Urinary bladder (tissue), 4 donors: ENCODE results near the gene NAV2. TPM values are rescaled to one million over a fixed set of nuclear protein-coding genes. Genes with fewer than 3 reads are reported as not detected.
"Not testable (repeated sequence)": the region's sequence is repeated elsewhere in the genome, so short reads cannot be mapped to it uniquely, and the experiment has no call there.

Experiments
- DNase-seq: peaks from one replicate; pipeline ENCODE4 v3.0.0-alpha.2; 2015; ENCODE audit errors: extremely low spot score
- H3K27ac ChIP-seq: one replicate; pipeline ENCODE4 v1.5.1; 2013; ENCODE audit warnings: low read depth, mild to moderate bottlenecking, moderate library complexity
- H3K36me3 ChIP-seq: one replicate; pipeline ENCODE4 v1.6.1; 2013; ENCODE audit warnings: mild to moderate bottlenecking, moderate library complexity; ENCODE audit not compliant: insufficient read depth
- H3K4me1 ChIP-seq: one replicate; pipeline ENCODE4 v1.6.1; 2013; ENCODE audit warnings: mild to moderate bottlenecking, moderate library complexity; ENCODE audit not compliant: insufficient read depth
- H3K4me3 ChIP-seq: one replicate; pipeline ENCODE4 v1.5.1; 2013; ENCODE audit warnings: low read depth, low read length
- WGBS: extraction: QIAGEN DNeasy Blood & Tissue Kit; methylation state at CpG from one replicate; pipeline ENCODE4 v1.1.7; 2013; 5-methylcytosine and 5-hydroxymethylcytosine counted together
- polyA plus RNA-seq: library from polyadenylated mRNA; stranded (reverse); fragments of 200-250 nt; gene quantifications from one replicate; pipeline ENCODE4 v1.2.3, GENCODE V29; 2013
- total RNA-seq: library from RNA; depleted of rRNA; stranded (reverse); fragments of >200 nt; gene quantifications from one replicate; pipeline ENCODE4 v1.2.3, GENCODE V29; 2014
- donor health status: healthy with polysubstance abuse.
- donor health status: healthy.

NAV2 gene
- total and polyA plus RNA-seq, 2 donors = 7.8 to 10.6 TPM

DNA sequence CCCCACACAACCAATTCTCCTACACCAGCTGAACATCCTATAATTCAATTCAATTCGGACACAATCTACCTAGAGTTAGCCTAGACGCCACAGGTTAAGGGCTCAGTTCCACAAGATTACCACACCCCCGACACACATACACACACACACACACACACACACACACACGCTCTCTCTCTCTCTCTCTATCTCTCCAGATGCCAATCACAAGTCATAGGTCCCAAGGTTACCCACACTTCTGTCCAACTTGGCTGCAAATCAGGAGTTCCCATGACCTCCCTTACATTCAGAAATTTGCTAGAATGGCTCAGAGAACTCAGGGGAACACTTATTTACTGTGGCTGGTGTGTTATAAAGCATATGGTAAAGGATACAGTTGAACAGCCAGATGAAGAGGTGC is 243.6 kb downstream of the NAV2 start:
- no peak for DNase-seq
- Histone ChIP-seq H3K4me1 (no peaks in the 10 kb centered on the region), H3K36me3 (no peaks in the 10 kb centered on the region), H3K4me3 (no peak overlapping the region), H3K27ac (no peak overlapping the region)
- WGBS = 72% methylated on average over 4 of the region's 4 CpGs

DNA sequence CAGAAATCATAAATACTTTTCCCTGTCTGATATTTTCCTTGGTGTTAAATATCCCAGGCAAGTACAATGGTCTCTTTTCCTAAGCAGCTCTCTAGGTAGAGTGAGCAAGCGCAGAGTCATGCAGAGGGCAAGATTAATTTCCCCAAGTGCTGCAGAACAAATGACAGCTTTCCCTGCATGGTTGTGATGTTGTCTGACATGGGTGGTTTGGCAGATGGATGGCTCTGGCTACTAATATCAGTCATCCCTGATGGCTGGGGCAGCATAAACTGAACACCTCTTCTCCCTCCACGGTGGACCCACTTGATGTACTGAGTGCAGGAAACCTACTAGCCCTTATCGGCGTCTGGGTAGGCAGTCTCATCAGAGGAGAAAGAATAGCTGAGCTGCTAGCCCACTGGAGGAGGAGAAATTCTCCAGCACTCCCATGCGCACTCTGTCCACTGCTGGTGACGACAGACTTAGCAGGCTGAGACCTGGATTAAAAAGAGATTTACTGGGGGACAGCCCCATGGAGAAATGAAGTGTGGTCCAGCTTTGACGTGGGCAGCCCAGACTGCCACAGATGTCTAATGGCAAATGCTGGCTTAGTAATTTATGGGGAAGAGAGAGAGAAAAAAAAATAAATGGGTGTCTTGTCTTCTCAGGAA is 244.8 kb downstream of the NAV2 start:
- DNase-seq = no peak
- no peaks in the 10 kb centered on the region for H3K36me3 ChIP-seq
- no peak overlapping the region for H3K4me3 ChIP-seq
- 91% methylated on average over 7 of the region's 7 CpGs for WGBS
- H3K4me1 ChIP-seq = no peaks in the 10 kb centered on the region
- H3K27ac ChIP-seq = no peak overlapping the region

DNA sequence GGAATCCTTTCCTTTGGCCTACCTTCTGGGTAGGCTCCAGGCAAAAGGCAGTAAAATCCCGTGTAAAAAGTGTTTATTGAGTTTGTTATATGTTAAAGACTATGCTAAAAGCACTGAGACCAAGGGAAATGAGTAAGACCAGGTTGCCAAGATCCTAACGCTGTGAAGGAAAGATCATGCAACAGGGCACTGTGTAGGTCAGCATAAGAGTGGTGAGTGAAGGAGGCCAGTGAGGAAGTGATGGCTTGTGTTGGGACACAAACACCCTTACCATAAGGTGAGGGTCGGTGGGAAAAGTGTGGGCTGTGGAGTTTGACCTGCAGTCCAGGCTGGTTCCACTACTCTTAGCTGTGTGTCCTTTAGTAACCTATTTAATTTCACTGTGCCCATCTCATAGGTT is 245.6 kb downstream of the NAV2 start:
- DNase-seq = no peak
- H3K36me3 ChIP-seq = no peaks in the 10 kb centered on the region
- H3K27ac ChIP-seq = no peak overlapping the region
- H3K4me3 ChIP-seq = no peak overlapping the region
- no peaks in the 10 kb centered on the region for H3K4me1 ChIP-seq
- WGBS = 79% methylated on average over 3 of the region's 3 CpGs

DNA sequence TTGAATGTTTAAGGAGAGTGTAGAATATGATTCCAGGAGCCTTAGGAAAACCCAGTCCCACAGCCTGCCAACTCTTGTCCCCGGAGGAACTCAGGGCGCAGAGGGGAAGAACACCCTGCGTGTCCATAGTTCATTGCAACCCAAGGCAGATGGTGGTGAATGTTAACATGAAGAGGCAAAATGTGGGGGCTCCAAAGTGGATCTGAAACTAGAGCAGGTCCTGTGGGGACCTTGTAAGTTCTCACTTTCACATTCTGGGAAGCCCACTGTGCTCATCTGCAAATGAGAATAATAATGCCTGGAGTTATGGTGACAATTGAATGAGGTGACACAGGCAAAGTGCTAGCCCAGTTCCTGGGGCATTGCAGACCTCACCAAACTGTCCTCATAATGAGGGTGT is 246.6 kb downstream of the NAV2 start:
- no peak for DNase-seq
- no peak overlapping the region for H3K27ac ChIP-seq
- H3K4me1 ChIP-seq = no peaks in the 10 kb centered on the region
- H3K4me3 ChIP-seq = no peak overlapping the region
- 95% methylated on average over 3 of the region's 3 CpGs for WGBS
- H3K36me3 ChIP-seq = no peaks in the 10 kb centered on the region

DNA sequence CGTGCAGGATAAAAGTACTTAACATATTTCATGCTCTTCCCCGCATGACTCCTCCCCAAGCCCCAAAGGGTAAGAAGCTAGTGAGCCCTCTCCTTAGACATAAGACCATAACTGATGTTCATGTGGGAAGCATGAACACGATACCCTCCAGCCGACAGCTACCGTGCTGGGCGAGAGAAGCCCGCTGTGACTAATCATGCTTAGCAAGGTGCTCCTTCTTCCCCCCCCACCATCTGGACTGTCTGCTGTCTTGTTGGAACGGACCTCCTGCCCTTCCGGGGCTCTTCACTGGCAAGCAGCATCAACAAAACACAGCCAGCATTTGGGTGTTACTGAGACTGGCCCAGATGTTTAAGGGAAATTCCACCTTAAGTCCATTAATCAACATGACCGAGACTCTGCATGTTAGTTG is 247.0 kb downstream of the NAV2 start:
- no peak overlapping the region for H3K4me3 ChIP-seq
- no peak overlapping the region for H3K27ac ChIP-seq
- DNase-seq = no peak
- no peaks in the 10 kb centered on the region for H3K4me1 ChIP-seq
- WGBS = 94% methylated on average over 10 of the region's 10 CpGs
- H3K36me3 ChIP-seq = no peaks in the 10 kb centered on the region

DNA sequence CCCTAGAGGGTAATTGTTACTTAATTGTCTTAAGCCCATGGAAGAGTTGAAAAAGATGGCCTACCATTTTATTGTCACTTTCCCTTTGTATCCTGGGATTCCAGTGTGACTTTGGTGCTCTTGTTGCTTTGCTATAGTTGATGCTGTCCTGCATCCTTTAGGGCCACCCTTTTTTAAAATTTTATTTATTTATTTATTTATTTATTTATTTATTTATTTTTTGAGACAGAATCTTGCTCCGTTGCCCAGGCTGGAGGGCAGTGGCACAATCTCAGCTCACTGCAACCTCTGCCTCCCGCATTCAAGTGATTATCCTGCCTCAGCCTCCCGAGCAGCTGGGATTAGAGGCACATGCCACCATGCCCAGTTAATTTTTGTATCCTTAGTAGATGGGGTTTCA is 247.8 kb downstream of the NAV2 start:
- not testable (repeated sequence) for H3K4me3 ChIP-seq, H3K4me1 ChIP-seq, DNase-seq, H3K36me3 ChIP-seq, H3K27ac ChIP-seq
- WGBS = 98% methylated on average over 3 of the region's 3 CpGs

DNA sequence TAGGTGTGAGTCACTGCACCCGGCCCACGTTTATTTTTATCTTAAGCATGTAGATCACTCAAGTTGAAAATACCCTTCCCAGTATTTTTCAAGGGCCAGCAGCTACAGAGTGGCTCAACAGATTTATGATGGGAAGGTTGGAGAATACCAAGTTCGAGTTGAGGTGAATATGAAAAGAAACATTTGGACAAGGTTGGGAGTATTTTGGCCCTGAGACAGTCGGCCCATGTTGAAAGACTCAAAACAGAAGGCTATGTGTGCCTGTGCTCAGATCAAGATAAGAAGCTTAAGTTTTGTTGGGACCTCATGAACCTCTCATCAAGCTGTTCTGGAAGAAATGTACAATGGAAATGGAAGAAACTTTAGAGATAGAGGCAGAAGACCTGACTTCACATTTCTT is 248.6 kb downstream of the NAV2 start:
- 42% methylated on average over 4 of the region's 4 CpGs for WGBS
- Histone ChIP-seq H3K4me1 (no peaks in the 10 kb centered on the region), H3K4me3 (no peak overlapping the region), H3K36me3 (no peaks in the 10 kb centered on the region), H3K27ac (no peak overlapping the region)
- DNase-seq = no peak

DNA sequence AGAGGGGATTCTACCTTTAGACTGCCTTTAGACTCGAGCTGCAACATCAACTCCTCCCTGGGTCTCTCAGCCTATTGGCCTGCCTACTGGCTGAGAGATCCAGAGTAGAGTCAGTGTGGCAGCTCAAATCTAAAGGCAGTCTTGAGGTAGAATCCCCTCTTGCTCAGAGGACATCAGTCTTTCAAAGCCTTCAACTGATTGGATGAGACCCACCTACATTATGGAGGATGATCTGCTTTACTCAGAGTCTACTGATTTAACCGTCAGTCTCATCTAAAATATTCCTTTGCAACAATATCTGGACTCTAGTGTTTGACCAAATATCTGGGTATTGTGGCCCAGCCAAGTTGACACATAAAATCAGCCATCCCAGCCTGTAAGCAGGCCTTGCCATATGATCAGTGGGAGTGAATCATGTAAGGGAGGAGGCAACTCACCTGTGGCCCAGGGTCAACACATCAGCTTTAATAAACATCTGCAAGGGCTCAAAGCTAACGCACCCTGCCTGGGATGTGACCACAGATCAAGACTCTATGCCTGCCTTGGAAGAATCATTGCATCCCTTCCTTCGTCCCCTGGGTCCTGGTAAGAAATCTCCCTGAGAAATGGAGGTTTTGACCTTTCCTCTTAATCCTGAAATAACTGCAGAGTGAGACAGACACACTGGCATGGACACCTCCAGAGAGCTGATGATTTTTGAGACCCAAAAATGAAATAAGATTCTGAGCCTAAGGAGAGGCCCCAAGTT is 249.6 kb downstream of the NAV2 start:
- no peak for DNase-seq
- H3K27ac ChIP-seq = no peak overlapping the region
- 96% methylated on average over 4 of the region's 4 CpGs for WGBS
- H3K4me1 ChIP-seq = no peaks in the 10 kb centered on the region
- no peaks in the 10 kb centered on the region for H3K36me3 ChIP-seq
- no peak overlapping the region for H3K4me3 ChIP-seq

DNA sequence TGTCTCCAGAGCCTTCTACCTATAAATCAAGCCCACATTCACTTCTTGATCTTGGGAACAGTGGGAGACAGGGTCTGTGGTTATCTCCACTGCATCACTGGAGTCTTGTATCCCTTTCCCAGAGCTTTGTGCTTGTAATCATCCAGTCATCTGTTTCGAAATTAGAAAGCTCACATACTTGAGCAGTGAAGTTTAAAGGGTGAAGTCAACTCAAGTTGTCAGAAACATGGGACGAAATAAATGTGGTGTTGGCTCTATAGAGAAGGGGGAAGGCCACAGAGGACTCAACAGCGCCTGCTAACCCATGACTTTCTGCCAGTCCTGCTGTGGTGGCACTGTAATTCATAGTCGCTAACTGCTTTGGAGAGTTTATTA is 250.2 kb downstream of the NAV2 start:
- WGBS = 90% methylated on average over 4 of the region's 4 CpGs
- Histone ChIP-seq H3K27ac (no peak overlapping the region), H3K4me1 (no peaks in the 10 kb centered on the region), H3K36me3 (no peaks in the 10 kb centered on the region), H3K4me3 (no peak overlapping the region)
- DNase-seq = no peak

DNA sequence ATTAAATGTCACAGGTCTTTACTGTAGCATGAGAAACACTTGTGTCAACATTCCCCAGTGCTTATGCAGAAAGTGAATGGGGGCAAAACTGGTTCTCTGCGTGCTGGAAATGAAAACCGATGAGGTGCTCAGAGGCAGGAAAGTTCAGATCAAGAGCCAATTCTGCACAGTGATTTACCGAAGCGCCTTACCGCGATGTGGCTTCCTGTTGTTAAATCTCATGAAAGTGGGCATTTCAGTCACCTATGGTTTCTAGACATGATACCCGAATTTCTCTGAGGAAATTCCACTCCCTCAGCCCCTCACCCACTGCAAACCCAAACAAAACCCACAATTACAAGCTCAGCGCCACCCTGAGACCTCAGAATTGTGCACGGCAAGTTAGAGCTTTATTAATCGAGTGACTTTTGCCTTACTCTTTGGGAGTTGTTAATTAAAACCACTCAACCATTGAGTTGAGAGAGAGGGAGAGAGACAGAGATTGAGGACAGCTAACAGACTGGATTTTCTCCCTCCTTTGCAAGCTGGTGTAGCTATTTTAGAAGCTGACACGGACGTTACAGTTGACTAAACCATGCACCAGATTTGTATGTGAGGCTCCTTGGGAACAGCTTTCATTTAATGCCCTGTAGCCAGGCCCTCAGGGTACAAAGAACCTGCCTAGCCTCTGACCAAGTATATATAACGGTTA is 251.2 kb downstream of the NAV2 start:
- Histone ChIP-seq H3K27ac (no peak overlapping the region), H3K4me3 (no peak overlapping the region), H3K4me1 (no peaks in the 10 kb centered on the region), H3K36me3 (no peaks in the 10 kb centered on the region)
- 88% methylated on average over 13 of the region's 13 CpGs for WGBS
- DNase-seq = no peak

DNA sequence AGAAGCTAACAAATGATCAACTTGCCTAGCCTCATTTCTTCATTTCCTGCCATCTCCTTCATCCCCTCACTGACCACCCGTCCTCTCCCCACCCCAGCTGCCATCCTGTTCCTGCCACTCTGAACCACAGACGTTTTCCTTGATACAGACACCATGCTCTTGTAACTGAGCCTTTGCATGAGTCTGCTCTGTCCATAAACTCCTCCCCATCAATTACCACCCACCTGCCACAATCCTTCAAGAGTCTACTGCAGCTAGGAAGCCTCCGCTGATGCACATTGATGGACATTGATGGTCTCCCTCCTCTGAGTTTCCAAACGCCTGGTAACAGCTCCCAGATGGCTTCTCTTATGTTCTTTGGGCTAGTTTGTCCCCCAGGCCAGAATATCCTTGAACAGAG is 253.8 kb downstream of the NAV2 start:
- H3K4me1 ChIP-seq = no peaks in the 10 kb centered on the region

DNA sequence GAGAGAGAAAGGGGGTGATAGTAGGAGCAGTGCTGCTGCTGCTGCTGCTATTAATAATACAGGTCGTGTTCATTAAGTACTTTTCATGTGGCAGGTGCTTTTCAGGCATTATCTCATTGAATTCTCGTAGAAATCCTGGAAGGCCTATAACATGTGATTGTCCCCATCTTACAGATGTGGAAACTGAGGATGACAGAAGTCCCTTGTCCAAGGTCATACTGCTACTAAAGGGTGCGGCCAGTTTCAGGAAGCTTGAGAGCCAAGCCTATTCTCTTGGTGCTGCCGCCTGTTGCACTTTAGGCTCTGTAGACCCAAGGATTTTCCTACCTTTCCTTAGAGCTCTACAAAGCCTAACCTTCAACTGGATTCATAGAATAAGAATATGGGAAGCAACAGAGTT is 254.3 kb downstream of the NAV2 start:
- Histone ChIP-seq H3K27ac (no peak overlapping the region), H3K4me1 (no peaks in the 10 kb centered on the region), H3K4me3 (no peak overlapping the region), H3K36me3 (no peaks in the 10 kb centered on the region)
- 98% methylated on average over 4 of the region's 4 CpGs for WGBS
- no peak for DNase-seq

More for the DNA sequence above, 253.8 kb downstream of the NAV2 start:
- H3K36me3 ChIP-seq = no peaks in the 10 kb centered on the region
- H3K4me3 ChIP-seq = no peak overlapping the region
- WGBS = 90% methylated on average over 4 of the region's 4 CpGs
- H3K27ac ChIP-seq = no peak overlapping the region
- DNase-seq = no peak

DNA sequence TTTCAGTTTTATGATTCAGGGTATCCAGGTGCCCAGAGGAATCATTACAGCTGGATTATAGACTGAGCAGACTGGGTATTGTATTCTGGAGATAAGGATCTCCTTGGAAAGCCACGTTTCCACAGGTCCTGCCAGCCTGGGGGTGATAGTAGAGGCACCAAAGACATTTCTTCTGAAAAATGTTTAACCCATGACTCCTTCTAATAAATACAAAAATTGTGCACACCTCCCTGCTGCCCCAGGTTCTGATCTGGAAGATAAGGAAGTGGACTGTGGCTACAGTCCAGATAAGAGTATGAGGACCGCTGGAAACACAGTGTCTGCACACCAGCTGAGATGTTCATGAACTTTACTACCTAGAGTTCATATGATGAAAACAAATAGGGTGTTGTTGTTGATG is 255.2 kb downstream of the NAV2 start:
- 84% methylated on average over 2 of the region's 2 CpGs for WGBS
- H3K36me3 ChIP-seq = no peaks in the 10 kb centered on the region
- DNase-seq = no peak
- no peak overlapping the region for H3K27ac ChIP-seq
- H3K4me1 ChIP-seq = no peaks in the 10 kb centered on the region
- no peak overlapping the region for H3K4me3 ChIP-seq

DNA sequence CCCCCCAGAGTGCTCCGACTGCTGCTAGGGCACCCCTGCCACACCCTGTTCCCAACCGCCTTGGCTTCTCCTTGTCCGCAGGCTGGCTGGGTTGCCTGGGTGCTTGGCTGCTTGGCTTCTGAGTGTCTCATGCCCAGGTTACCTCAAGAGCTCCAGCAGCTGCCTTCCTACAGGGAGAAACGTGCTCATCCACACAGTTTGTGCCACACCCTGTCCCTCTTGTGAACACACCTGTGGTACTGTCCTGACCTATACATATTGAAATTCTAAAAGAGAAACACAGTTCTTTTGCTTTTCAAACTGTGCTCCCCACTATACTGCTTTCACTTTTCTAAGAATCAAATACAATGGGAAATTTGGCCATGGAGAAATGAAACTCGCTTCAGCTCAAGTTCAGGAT is 256.2 kb downstream of the NAV2 start:
- no peaks in the 10 kb centered on the region for H3K4me1 ChIP-seq
- WGBS = 91% methylated on average over 5 of the region's 5 CpGs
- DNase-seq = no peak
- no peaks in the 10 kb centered on the region for H3K36me3 ChIP-seq
- H3K27ac ChIP-seq = no peak overlapping the region
- H3K4me3 ChIP-seq = no peak overlapping the region
